SU-DHL-6 (cell line): ENCODE data around the gene GGNBP2.
"Not testable (repeated sequence)": the region's sequence is repeated elsewhere in the genome, so short reads cannot be mapped to it uniquely, and the experiment has no call there.

ENCODE experiments used
- H2AFZ ChIP-seq: fragments of 200-600 bp; sonication (generic); 2 replicates; pipeline ENCODE4 v1.6.1; 2014; ENCODE audit warnings: low read depth, mild to moderate bottlenecking, moderate library complexity, mixed read lengths, antibody characterized with exemption, low read length; ENCODE audit not compliant: severe bottlenecking
- H3F3A ChIP-seq: fragments of 200-600 bp; shearing (Covaris generic); 2 replicates; pipeline ENCODE4 v1.6.0; 2016; ENCODE audit warnings: antibody characterized with exemption, mild to moderate bottlenecking; ENCODE audit not compliant: insufficient read depth
- H3K27ac ChIP-seq: fragments of 200-600 bp; sonication (generic); 2 replicates; pipeline ENCODE4 v1.5.1; 2016; ENCODE audit warnings: low read depth, mild to moderate bottlenecking, low read length, moderate library complexity, mixed read lengths
- H3K27me3 ChIP-seq: fragments of 200-600 bp; sonication (generic), shearing (Covaris generic); 2 replicates; pipeline ENCODE4 v1.6.0; 2014; ENCODE audit warnings: mild to moderate bottlenecking, low read length
- H3K36me3 ChIP-seq: fragments of 200-600 bp; sonication (generic); 2 replicates; pipeline ENCODE4 v1.6.1; 2014; ENCODE audit warnings: mild to moderate bottlenecking, low read length, mixed read lengths
- H3K4me2 ChIP-seq: fragments of 300-600, 200-600 bp; shearing (Covaris generic), sonication (generic); 2 replicates; pipeline ENCODE4 v1.6.0; 2014; ENCODE audit warnings: low read length, low read depth, mild to moderate bottlenecking; ENCODE audit not compliant: poor library complexity, severe bottlenecking
- H3K4me3 ChIP-seq: fragments of 200-600 bp; sonication (generic); 2 replicates; pipeline ENCODE4 v1.5.1; 2014; ENCODE audit warnings: antibody characterized with exemption, low read length, mild to moderate bottlenecking, mixed read lengths; ENCODE audit not compliant: insufficient read depth, poor library complexity, severe bottlenecking
- H3K79me2 ChIP-seq: fragments of 200-600 bp; sonication (generic); 2 replicates; pipeline ENCODE4 v1.6.1; 2014; ENCODE audit warnings: mild to moderate bottlenecking, low read length, moderate library complexity; ENCODE audit not compliant: insufficient read depth
- H3K9ac ChIP-seq: fragments of 200-600 bp; sonication (generic); 2 replicates; pipeline ENCODE4 v1.7.0; 2014; ENCODE audit warnings: mild to moderate bottlenecking, low read length
- H3K9me2 ChIP-seq: fragments of 200-600 bp; sonication (generic); replicated peaks from 2 replicates; pipeline ENCODE4 v1.6.1; 2014; ENCODE audit warnings: low read length; ENCODE audit not compliant: insufficient read depth
- H3K9me3 ChIP-seq: fragments of 200-600 bp; sonication (generic); 2 replicates; pipeline ENCODE4 v1.6.1; 2014; ENCODE audit warnings: low read length, mixed read lengths; ENCODE audit not compliant: insufficient read depth
- H4K20me1 ChIP-seq: fragments of 200-600 bp; sonication (generic); 2 replicates; pipeline ENCODE4 v1.6.1; 2014; ENCODE audit warnings: low read depth, mild to moderate bottlenecking, antibody characterized with exemption, low read length, moderate library complexity, mixed read lengths
- CTCF ChIP-seq: fragments of 200-600 bp; sonication (generic); IDR thresholded peaks from one replicate; pipeline ENCODE4 v1.5.1; 2017; ENCODE audit warnings: antibody characterized with exemption, mild to moderate bottlenecking, low read length, moderate library complexity; ENCODE audit not compliant: insufficient read depth, poor library complexity, severe bottlenecking
- EZH2phosphoT487 ChIP-seq: fragments of 200-600 bp; sonication (generic), shearing (Covaris generic); conservative IDR thresholded peaks from 2 replicates; pipeline ENCODE4 v1.6.1; 2018; ENCODE audit warnings: mild to moderate bottlenecking, antibody characterized with exemption, low read length, moderate library complexity, mixed read lengths

Gene GGNBP2

GRCh38 chr17:36506831-36507230 lies 37.9 kb upstream of the GGNBP2 start:
- Histone ChIP-seq H3K9ac (no peak overlapping the region), H3K9me2 (no peaks in the 10 kb centered on the region), H3F3A (no peaks in the 10 kb centered on the region), H2AFZ (no peak overlapping the region), H3K36me3 (no peaks in the 10 kb centered on the region), H3K4me3 (no peak overlapping the region), H3K4me2 (no peak overlapping the region), H3K27me3 (no peaks in the 10 kb centered on the region), H4K20me1 (no peaks in the 10 kb centered on the region), H3K79me2 (no peaks in the 10 kb centered on the region), H3K9me3 (no peaks in the 10 kb centered on the region), H3K27ac (no peak overlapping the region)
- TF ChIP-seq CTCF (no peak), EZH2phosphoT487 (no peak)

GRCh38 chr17:36507266-36507665 lies 37.5 kb upstream of the GGNBP2 start:
- Histone ChIP-seq H3K4me3 (no peak overlapping the region), H3K79me2 (no peaks in the 10 kb centered on the region), H3F3A (no peaks in the 10 kb centered on the region), H3K9me2 (no peaks in the 10 kb centered on the region), H3K9me3 (no peaks in the 10 kb centered on the region), H3K27ac (no peak overlapping the region), H4K20me1 (no peaks in the 10 kb centered on the region), H3K9ac (no peak overlapping the region), H3K4me2 (no peak overlapping the region), H3K27me3 (no peaks in the 10 kb centered on the region), H3K36me3 (no peaks in the 10 kb centered on the region), H2AFZ (no peak overlapping the region)
- TF ChIP-seq EZH2phosphoT487, result no peak
- no peak for TF ChIP-seq CTCF

- H3F3A ChIP-seq, H3K4me3 ChIP-seq, H2AFZ ChIP-seq, H3K9ac ChIP-seq, H3K27me3 ChIP-seq, H4K20me1 ChIP-seq, H3K36me3 ChIP-seq, H3K4me2 ChIP-seq, H3K9me2 ChIP-seq, H3K79me2 ChIP-seq, H3K27ac ChIP-seq, H3K9me3 ChIP-seq: not testable (repeated sequence)
Measured at GRCh38 chr17:36508439-36508838, 36.3 kb upstream of the GGNBP2 start.

GRCh38 chr17:36509272-36509985 lies 35.3 kb upstream of the GGNBP2 start:
- Histone ChIP-seq H3K27ac (no peak overlapping the region), H3K27me3 (no peaks in the 10 kb centered on the region), H3K9me3 (no peaks in the 10 kb centered on the region), H3K36me3 (no peaks in the 10 kb centered on the region), H2AFZ (no peak overlapping the region), H3K9ac (no peak overlapping the region), H3K4me2 (no peak overlapping the region), H3K79me2 (no peaks in the 10 kb centered on the region), H3F3A (no peaks in the 10 kb centered on the region), H4K20me1 (no peaks in the 10 kb centered on the region), H3K4me3 (no peak overlapping the region), H3K9me2 (no peaks in the 10 kb centered on the region)
- TF ChIP-seq CTCF (no peak), EZH2phosphoT487 (no peak)
